ENCODE data around the gene SOX9.

The SOX9 gene

GRCh38 chr17:72169823-72170222 lies 49.0 kb downstream of the SOX9 start:
- no peak for DNase-seq
- TF ChIP-seq GATA1 (IDR thresholded peaks at IDR 0.05; ENCODE audit: low read depth, low read length) (no peak), POLR2A (IDR thresholded peaks at IDR 0.05; ENCODE audit: low read length) (no peak)

- no peak for DNase-seq
- TF ChIP-seq GATA1 (IDR thresholded peaks at IDR 0.05; ENCODE audit: low read depth, low read length) = no peak
- TF ChIP-seq POLR2A (IDR thresholded peaks at IDR 0.05; ENCODE audit: low read length) = no peak
Measured at GRCh38 chr17:72171703-72172667, 51.2 kb downstream of the SOX9 start.

- no peak for DNase-seq
- TF ChIP-seq GATA1 (IDR thresholded peaks at IDR 0.05; ENCODE audit: low read depth, low read length) = no peak
- no peak for TF ChIP-seq POLR2A (IDR thresholded peaks at IDR 0.05; ENCODE audit: low read length)
Measured at GRCh38 chr17:72173499-72174116, 52.8 kb downstream of the SOX9 start.

GRCh38 chr17:72175263-72175662 lies 54.4 kb downstream of the SOX9 start:
- TF ChIP-seq POLR2A (IDR thresholded peaks at IDR 0.05; ENCODE audit: low read length) = no peak
- no peak for TF ChIP-seq GATA1 (IDR thresholded peaks at IDR 0.05; ENCODE audit: low read depth, low read length)
- no peak for DNase-seq
